ENCODE data around the gene MTARC2.

DNA sequence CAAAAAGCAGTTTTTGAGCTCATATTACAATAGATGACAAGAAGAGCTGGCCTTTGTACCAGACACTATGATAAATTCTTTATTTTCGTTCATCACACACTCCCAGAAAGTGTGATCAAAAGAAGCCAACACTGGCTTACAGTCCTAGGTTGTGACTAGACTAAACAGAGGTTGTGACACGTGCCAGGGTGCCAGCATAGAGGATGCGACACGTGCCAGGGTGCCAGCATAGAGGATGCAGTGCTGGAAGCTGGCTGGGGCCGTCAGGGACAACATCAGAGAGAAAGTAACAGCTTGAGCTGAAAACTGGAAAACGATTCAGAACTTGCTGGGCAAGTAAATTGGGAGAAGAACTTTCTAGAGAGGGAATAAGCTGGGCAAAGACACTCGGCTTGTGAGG is 40.8 kb downstream of the MTARC2 start:
- TF ChIP-seq POLR2A (IDR thresholded peaks at IDR 0.05; ENCODE audit: low read depth, low read length) (no peak), RAD21 (IDR thresholded peaks at IDR 0.05; ENCODE audit: low read length) (no peak), NFE2L2 (IDR thresholded peaks at IDR 0.05; ENCODE audit: low read depth, low read length) (no peak), MAFK (IDR thresholded peaks at IDR 0.05; ENCODE audit: low read depth, low read length) (no peak), BHLHE40 (IDR thresholded peaks at IDR 0.05; ENCODE audit: low read depth, low read length) (no peak), SMC3 (IDR thresholded peaks at IDR 0.05; ENCODE audit: low read depth, low read length) (no peak), CHD1 (IDR thresholded peaks at IDR 0.05; ENCODE audit: low read depth, low read length) (no peak), CEBPB (IDR thresholded peaks at IDR 0.05; ENCODE audit: low read depth, low read length) (no peak), RCOR1 (IDR thresholded peaks at IDR 0.05; ENCODE audit: insufficient replicate concordance, low read length) (no peak)
- TF ChIP-seq, protein P1, sequence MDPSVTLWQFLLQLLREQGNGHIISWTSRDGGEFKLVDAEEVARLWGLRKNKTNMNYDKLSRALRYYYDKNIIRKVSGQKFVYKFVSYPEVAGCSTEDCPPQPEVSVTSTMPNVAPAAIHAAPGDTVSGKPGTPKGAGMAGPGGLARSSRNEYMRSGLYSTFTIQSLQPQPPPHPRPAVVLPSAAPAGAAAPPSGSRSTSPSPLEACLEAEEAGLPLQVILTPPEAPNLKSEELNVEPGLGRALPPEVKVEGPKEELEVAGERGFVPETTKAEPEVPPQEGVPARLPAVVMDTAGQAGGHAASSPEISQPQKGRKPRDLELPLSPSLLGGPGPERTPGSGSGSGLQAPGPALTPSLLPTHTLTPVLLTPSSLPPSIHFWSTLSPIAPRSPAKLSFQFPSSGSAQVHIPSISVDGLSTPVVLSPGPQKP (IDR thresholded peaks at IDR 0.05; ENCODE audit: borderline replicate concordance, low read depth, low read length) = no peak
- TF ChIP-seq, protein P2, sequence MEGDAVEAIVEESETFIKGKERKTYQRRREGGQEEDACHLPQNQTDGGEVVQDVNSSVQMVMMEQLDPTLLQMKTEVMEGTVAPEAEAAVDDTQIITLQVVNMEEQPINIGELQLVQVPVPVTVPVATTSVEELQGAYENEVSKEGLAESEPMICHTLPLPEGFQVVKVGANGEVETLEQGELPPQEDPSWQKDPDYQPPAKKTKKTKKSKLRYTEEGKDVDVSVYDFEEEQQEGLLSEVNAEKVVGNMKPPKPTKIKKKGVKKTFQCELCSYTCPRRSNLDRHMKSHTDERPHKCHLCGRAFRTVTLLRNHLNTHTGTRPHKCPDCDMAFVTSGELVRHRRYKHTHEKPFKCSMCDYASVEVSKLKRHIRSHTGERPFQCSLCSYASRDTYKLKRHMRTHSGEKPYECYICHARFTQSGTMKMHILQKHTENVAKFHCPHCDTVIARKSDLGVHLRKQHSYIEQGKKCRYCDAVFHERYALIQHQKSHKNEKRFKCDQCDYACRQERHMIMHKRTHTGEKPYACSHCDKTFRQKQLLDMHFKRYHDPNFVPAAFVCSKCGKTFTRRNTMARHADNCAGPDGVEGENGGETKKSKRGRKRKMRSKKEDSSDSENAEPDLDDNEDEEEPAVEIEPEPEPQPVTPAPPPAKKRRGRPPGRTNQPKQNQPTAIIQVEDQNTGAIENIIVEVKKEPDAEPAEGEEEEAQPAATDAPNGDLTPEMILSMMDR (conservative IDR thresholded peaks at IDR 0.05; ENCODE audit: low read depth, low read length) = no peak
- TF ChIP-seq, protein P3, sequence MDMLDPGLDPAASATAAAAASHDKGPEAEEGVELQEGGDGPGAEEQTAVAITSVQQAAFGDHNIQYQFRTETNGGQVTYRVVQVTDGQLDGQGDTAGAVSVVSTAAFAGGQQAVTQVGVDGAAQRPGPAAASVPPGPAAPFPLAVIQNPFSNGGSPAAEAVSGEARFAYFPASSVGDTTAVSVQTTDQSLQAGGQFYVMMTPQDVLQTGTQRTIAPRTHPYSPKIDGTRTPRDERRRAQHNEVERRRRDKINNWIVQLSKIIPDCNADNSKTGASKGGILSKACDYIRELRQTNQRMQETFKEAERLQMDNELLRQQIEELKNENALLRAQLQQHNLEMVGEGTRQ (IDR thresholded peaks at IDR 0.05; ENCODE audit: low read depth, low read length) = no peak
